OCI-LY7 (cell line): Measurements from ENCODE around the gene MBOAT2. TPM values are rescaled to one million over a fixed set of nuclear protein-coding genes. Genes with fewer than 3 reads are reported as not detected.

ENCODE experiments used
- BruUV-seq: library from RNA; stranded (reverse); fragments of 400-500 nt; replicated peaks from 2 replicates; lab custom pipeline; 2021; lab: Mats Ljungman, UMichigan
- CTCF ChIA-PET: fragments of 300-600 bp; sonication (Branson Sonifier 250); formaldehyde crosslinking; loops from one replicate; lab custom pipeline; 2022; ENCODE audit warnings: antibody characterized with exemption; ENCODE audit not compliant: unreplicated experiment; lab: Charles Lee
- POLR2A ChIA-PET: fragments of 300-600 bp; sonication (Branson Sonifier 250); formaldehyde crosslinking; loops from one replicate; lab custom pipeline; 2022; ENCODE audit warnings: antibody characterized with exemption; lab: Charles Lee
- DNase-seq: peaks from one replicate; pipeline ENCODE4 v3.0.0-alpha.2; 2015; ENCODE audit warnings: low spot score
- H2AFZ ChIP-seq: fragments of 200-600 bp; sonication (generic), shearing (Covaris generic); 2 replicates; pipeline ENCODE4 v1.6.1; 2014; ENCODE audit warnings: mild to moderate bottlenecking, antibody characterized with exemption, low read length, moderate library complexity
- H3K27ac ChIP-seq: fragments of 200-600 bp; sonication (generic); 2 replicates; pipeline ENCODE4 v1.5.1; 2014; ENCODE audit warnings: mixed run types, low read depth, mild to moderate bottlenecking, moderate library complexity, low read length, inconsistent platforms; ENCODE audit not compliant: poor library complexity, severe bottlenecking
- H3K36me3 ChIP-seq: fragments of 200-600 bp; sonication (generic); 2 replicates; pipeline ENCODE4 v1.6.1; 2014; ENCODE audit warnings: mild to moderate bottlenecking, antibody characterized with exemption, low read length, moderate library complexity, mixed read lengths; ENCODE audit not compliant: insufficient read depth
- H3K4me1 ChIP-seq: fragments of 200-600 bp; sonication (generic); 2 replicates; pipeline ENCODE4 v1.5.1; 2014; ENCODE audit warnings: mild to moderate bottlenecking, low read length; ENCODE audit not compliant: insufficient read depth, poor library complexity, severe bottlenecking
- H3K4me2 ChIP-seq: fragments of 200-600 bp; sonication (generic); 2 replicates; pipeline ENCODE4 v1.6.1; 2014; ENCODE audit warnings: mild to moderate bottlenecking, low read length
- H3K4me3 ChIP-seq: fragments of 200-600 bp; sonication (generic); 2 replicates; pipeline ENCODE4 v1.5.1; 2014; ENCODE audit warnings: mild to moderate bottlenecking, low read depth, low read length; ENCODE audit not compliant: poor library complexity, severe bottlenecking
- H3K79me2 ChIP-seq: fragments of 200-600 bp; sonication (generic); 2 replicates; pipeline ENCODE4 v1.6.1; 2016; ENCODE audit warnings: low read depth, mild to moderate bottlenecking, low read length, moderate library complexity, mixed read lengths; ENCODE audit not compliant: insufficient read depth
- H3K9me2 ChIP-seq: fragments of 200-600 bp; sonication (generic); 2 replicates; pipeline ENCODE4 v1.6.1; 2016; ENCODE audit warnings: mild to moderate bottlenecking, low read length, mixed read lengths; ENCODE audit not compliant: insufficient read depth
- H3K9me3 ChIP-seq: fragments of 200-600 bp; sonication (generic); 2 replicates; pipeline ENCODE4 v1.6.1; 2014; ENCODE audit warnings: mild to moderate bottlenecking, mixed run types, low read length, mixed read lengths
- H4K20me1 ChIP-seq: fragments of 200-600 bp; sonication (generic); 2 replicates; pipeline ENCODE4 v1.6.1; 2014; ENCODE audit warnings: mild to moderate bottlenecking, antibody characterized with exemption, low read length, moderate library complexity, mixed read lengths; ENCODE audit not compliant: insufficient read depth
- CTCF ChIP-seq: fragments of 200-600 bp; sonication (generic); conservative IDR thresholded peaks from 2 replicates; pipeline ENCODE4 v1.5.1; 2014; ENCODE audit warnings: mild to moderate bottlenecking, antibody characterized with exemption, low read length, moderate library complexity, mixed read lengths
- EZH2phosphoT487 ChIP-seq: fragments of 200-600 bp; sonication (generic); IDR thresholded peaks from 2 replicates; pipeline ENCODE4 v1.6.1; 2018; ENCODE audit warnings: low read depth, borderline replicate concordance, mild to moderate bottlenecking, mixed run types, antibody characterized with exemption, low read length, moderate library complexity, mixed read lengths
- intact Hi-C: fragments of 100-400 bp; cut with micrococcal nuclease; formaldehyde crosslinking; loops from one replicate; pipeline ENCODE4 v1.10.0; 2022; ENCODE audit not compliant: unreplicated experiment
- total RNA-seq, 2 experiments: library from RNA; depleted of rRNA in 1 of 2; stranded (reverse); fragments of >200 nt in 1 of 2; shearing (Covaris generic) in 1 of 2; gene quantifications; 2 replicates each; pipeline ENCODE4 v1.2.3, GENCODE V29; 2014 to 2022

The MBOAT2 gene
- total RNA-seq, 2 experiments from 2014 or later = 0.28 to 0.93 TPM

GRCh38 chr2:8892111-8892510, 111.4 kb downstream of the MBOAT2 start:
- TF ChIP-seq CTCF (no peak), EZH2phosphoT487 (no peak)
- H3K4me1 ChIP-seq = no peaks in the 10 kb centered on the region
- H2AFZ ChIP-seq = no peak overlapping the region
- CTCF ChIA-PET = no interaction called here
- H3K9me2 ChIP-seq = no peaks in the 10 kb centered on the region
- no peak overlapping the region for H3K27ac ChIP-seq
- POLR2A ChIA-PET = interaction anchor here (0.6 kb wide), 2 partner anchors 59 to 118 kb away, joined by 4 read pairs; no protein-coding TSS in a partner anchor
- H3K36me3 ChIP-seq = no peaks in the 10 kb centered on the region
- H3K79me2 ChIP-seq = no peaks in the 10 kb centered on the region
- H3K4me2 ChIP-seq = no peak overlapping the region
- no peaks in the 10 kb centered on the region for H4K20me1 ChIP-seq
- no TSS peak for BruUV-seq
- no peak overlapping the region for H3K4me3 ChIP-seq
- DNase-seq = no peak
- H3K9me3 ChIP-seq = no peaks in the 10 kb centered on the region
- intact Hi-C loops = no loop called here

- intact Hi-C loops = no loop called here
- H3K4me3 ChIP-seq = no peak overlapping the region
- H3K9me3 ChIP-seq = no peaks in the 10 kb centered on the region
- no peak for DNase-seq
- ChIA-PET POLR2A (interaction anchor here (0.6 to 1.0 kb wide), 3 partner anchors 47 to 131 kb away, joined by 3 read pairs; no protein-coding TSS in a partner anchor), CTCF (no interaction called here)
- no peaks in the 10 kb centered on the region for H4K20me1 ChIP-seq
- peaks cover 15% of the 10 kb centered on the region for H3K4me1 ChIP-seq
- no peaks in the 10 kb centered on the region for H3K79me2 ChIP-seq
- no peak overlapping the region for H3K4me2 ChIP-seq
- no peak overlapping the region for H2AFZ ChIP-seq
- TF ChIP-seq EZH2phosphoT487 = no peak
- no peak for TF ChIP-seq CTCF
- H3K9me2 ChIP-seq = no peaks in the 10 kb centered on the region
- no TSS peak for BruUV-seq
- H3K27ac ChIP-seq = no peak overlapping the region
- H3K36me3 ChIP-seq = no peaks in the 10 kb centered on the region
Measured at GRCh38 chr2:8889978-8890377, 113.5 kb downstream of the MBOAT2 start.

GRCh38 chr2:8888963-8889362, 114.5 kb downstream of the MBOAT2 start:
- H4K20me1 ChIP-seq = no peaks in the 10 kb centered on the region
- no peak overlapping the region for H2AFZ ChIP-seq
- DNase-seq = no peak
- no peak overlapping the region for H3K27ac ChIP-seq
- no peak overlapping the region for H3K4me2 ChIP-seq
- POLR2A ChIA-PET = interaction anchor here (1.0 kb wide), 1 partner anchor 14 kb away, joined by 4 read pairs; no protein-coding TSS in a partner anchor
- H3K4me1 ChIP-seq = peaks cover 19% of the 10 kb centered on the region
- TF ChIP-seq CTCF (no peak), EZH2phosphoT487 (no peak)
- H3K79me2 ChIP-seq = no peaks in the 10 kb centered on the region
- BruUV-seq = no TSS peak
- H3K9me3 ChIP-seq = no peaks in the 10 kb centered on the region
- H3K4me3 ChIP-seq = no peak overlapping the region
- no peaks in the 10 kb centered on the region for H3K36me3 ChIP-seq
- CTCF ChIA-PET = no interaction called here
- intact Hi-C loops = no loop called here
- no peaks in the 10 kb centered on the region for H3K9me2 ChIP-seq
